ENCODE measurements around the gene STAT4.

Gene STAT4

DNA sequence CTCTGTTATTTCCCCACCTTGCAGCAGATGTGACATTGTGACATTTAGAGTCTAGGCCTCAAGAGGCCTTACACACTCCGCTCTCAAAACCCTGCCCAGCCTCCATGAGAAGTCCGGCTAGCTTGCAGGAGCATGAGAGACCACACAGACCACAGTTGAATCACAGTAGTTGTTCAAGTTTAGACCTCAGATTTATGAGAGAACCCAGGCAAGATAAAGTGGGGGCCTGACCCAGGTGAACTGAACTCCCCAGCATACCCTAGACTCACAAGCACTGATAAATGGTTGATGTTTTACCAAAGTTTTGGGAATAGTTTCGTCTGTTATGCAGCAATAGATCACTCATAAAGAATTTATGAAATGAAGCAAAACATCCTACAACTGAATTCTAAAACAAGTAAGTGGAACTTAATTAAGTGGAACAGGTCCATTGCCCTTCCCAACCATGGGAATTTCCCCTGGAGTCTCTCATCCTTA, 132.1 kb downstream of the STAT4 start:
- ATAC-seq, result no peak
- no peak for TF ChIP-seq ZFP3 (CRISPR knock-in tag; IDR thresholded peaks at IDR 0.05)
- TF ChIP-seq, protein P1, sequence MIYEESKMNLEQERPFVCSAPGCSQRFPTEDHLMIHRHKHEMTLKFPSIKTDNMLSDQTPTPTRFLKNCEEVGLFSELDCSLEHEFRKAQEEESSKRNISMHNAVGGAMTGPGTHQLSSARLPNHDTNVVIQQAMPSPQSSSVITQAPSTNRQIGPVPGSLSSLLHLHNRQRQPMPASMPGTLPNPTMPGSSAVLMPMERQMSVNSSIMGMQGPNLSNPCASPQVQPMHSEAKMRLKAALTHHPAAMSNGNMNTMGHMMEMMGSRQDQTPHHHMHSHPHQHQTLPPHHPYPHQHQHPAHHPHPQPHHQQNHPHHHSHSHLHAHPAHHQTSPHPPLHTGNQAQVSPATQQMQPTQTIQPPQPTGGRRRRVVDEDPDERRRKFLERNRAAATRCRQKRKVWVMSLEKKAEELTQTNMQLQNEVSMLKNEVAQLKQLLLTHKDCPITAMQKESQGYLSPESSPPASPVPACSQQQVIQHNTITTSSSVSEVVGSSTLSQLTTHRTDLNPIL (CRISPR knock-in tag; IDR thresholded peaks at IDR 0.05; ENCODE audit: low read depth), result no peak
- no peak for TF ChIP-seq BACH2 (CRISPR knock-in tag; IDR thresholded peaks at IDR 0.05; ENCODE audit: borderline replicate concordance)
- no peak for TF ChIP-seq ZNF565 (CRISPR knock-in tag; conservative IDR thresholded peaks at IDR 0.05; ENCODE audit: low read depth)
- no peak for TF ChIP-seq TOX (CRISPR knock-in tag; IDR thresholded peaks at IDR 0.05; ENCODE audit: borderline replicate concordance)
- TF ChIP-seq GLIS3 (CRISPR knock-in tag; IDR thresholded peaks at IDR 0.05), result no peak
- TF ChIP-seq RARB (CRISPR knock-in tag; IDR thresholded peaks at IDR 0.05), result no peak
- TF ChIP-seq, protein P2, sequence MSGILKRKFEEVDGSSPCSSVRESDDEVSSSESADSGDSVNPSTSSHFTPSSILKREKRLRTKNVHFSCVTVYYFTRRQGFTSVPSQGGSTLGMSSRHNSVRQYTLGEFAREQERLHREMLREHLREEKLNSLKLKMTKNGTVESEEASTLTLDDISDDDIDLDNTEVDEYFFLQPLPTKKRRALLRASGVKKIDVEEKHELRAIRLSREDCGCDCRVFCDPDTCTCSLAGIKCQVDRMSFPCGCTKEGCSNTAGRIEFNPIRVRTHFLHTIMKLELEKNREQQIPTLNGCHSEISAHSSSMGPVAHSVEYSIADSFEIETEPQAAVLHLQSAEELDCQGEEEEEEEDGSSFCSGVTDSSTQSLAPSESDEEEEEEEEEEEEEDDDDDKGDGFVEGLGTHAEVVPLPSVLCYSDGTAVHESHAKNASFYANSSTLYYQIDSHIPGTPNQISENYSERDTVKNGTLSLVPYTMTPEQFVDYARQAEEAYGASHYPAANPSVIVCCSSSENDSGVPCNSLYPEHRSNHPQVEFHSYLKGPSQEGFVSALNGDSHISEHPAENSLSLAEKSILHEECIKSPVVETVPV (CRISPR knock-in tag; IDR thresholded peaks at IDR 0.05), result no peak
- no peak for TF ChIP-seq CSDC2 (CRISPR knock-in tag; IDR thresholded peaks at IDR 0.05)
- TF ChIP-seq ZC3H10 (CRISPR knock-in tag; IDR thresholded peaks at IDR 0.05), result no peak
- no peak for TF ChIP-seq OSR1 (CRISPR knock-in tag; IDR thresholded peaks at IDR 0.05)

DNA sequence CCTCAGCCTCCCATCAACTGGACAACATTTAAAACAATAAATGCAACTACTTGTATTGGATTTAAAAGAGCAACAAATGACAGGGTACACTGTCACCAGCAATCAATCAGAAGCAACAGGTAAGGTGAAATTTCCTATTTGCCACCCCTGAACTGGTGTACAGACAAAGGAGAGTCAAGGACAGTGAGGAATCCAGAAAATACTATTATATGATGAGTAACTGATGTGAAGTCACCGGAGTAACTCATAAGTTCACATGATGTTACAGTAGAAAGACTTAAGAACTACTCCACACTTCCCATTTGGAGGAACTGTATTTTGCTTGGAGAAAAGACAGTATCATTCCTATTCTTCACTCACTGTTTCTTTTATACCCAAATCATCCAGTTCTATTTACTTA, 132.7 kb downstream of the STAT4 start:
- TF ChIP-seq BACH2 (CRISPR knock-in tag; IDR thresholded peaks at IDR 0.05; ENCODE audit: borderline replicate concordance), result no peak
- TF ChIP-seq ZFP30 (CRISPR knock-in tag; IDR thresholded peaks at IDR 0.05), result no peak
- no peak for TF ChIP-seq CSDC2 (CRISPR knock-in tag; IDR thresholded peaks at IDR 0.05)
- TF ChIP-seq, protein P3, sequence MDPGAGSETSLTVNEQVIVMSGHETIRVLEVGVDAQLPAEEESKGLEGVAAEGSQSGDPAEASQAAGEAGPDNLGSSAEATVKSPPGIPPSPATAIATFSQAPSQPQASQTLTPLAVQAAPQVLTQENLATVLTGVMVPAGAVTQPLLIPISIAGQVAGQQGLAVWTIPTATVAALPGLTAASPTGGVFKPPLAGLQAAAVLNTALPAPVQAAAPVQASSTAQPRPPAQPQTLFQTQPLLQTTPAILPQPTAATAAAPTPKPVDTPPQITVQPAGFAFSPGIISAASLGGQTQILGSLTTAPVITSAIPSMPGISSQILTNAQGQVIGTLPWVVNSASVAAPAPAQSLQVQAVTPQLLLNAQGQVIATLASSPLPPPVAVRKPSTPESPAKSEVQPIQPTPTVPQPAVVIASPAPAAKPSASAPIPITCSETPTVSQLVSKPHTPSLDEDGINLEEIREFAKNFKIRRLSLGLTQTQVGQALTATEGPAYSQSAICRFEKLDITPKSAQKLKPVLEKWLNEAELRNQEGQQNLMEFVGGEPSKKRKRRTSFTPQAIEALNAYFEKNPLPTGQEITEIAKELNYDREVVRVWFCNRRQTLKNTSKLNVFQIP (CRISPR knock-in tag; IDR thresholded peaks at IDR 0.05; ENCODE audit: borderline replicate concordance, low read depth), result no peak
- TF ChIP-seq ZNF70 (CRISPR knock-in tag; IDR thresholded peaks at IDR 0.05), result no peak
- TF ChIP-seq ZNF565 (CRISPR knock-in tag; conservative IDR thresholded peaks at IDR 0.05; ENCODE audit: low read depth), result no peak
- no peak for TF ChIP-seq ARNTL (CRISPR knock-in tag; IDR thresholded peaks at IDR 0.05; ENCODE audit: borderline replicate concordance, low read depth)
- TF ChIP-seq, protein P4, sequence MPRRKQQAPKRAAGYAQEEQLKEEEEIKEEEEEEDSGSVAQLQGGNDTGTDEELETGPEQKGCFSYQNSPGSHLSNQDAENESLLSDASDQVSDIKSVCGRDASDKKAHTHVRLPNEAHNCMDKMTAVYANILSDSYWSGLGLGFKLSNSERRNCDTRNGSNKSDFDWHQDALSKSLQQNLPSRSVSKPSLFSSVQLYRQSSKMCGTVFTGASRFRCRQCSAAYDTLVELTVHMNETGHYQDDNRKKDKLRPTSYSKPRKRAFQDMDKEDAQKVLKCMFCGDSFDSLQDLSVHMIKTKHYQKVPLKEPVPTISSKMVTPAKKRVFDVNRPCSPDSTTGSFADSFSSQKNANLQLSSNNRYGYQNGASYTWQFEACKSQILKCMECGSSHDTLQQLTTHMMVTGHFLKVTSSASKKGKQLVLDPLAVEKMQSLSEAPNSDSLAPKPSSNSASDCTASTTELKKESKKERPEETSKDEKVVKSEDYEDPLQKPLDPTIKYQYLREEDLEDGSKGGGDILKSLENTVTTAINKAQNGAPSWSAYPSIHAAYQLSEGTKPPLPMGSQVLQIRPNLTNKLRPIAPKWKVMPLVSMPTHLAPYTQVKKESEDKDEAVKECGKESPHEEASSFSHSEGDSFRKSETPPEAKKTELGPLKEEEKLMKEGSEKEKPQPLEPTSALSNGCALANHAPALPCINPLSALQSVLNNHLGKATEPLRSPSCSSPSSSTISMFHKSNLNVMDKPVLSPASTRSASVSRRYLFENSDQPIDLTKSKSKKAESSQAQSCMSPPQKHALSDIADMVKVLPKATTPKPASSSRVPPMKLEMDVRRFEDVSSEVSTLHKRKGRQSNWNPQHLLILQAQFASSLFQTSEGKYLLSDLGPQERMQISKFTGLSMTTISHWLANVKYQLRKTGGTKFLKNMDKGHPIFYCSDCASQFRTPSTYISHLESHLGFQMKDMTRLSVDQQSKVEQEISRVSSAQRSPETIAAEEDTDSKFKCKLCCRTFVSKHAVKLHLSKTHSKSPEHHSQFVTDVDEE (CRISPR knock-in tag; IDR thresholded peaks at IDR 0.05), result no peak
- TF ChIP-seq, protein P1 (CRISPR knock-in tag; IDR thresholded peaks at IDR 0.05; ENCODE audit: low read depth), result no peak
- TF ChIP-seq RARB (CRISPR knock-in tag; IDR thresholded peaks at IDR 0.05), result no peak
- TF ChIP-seq ISL1 (CRISPR knock-in tag; IDR thresholded peaks at IDR 0.05), result no peak
- TF ChIP-seq TCF4 (CRISPR knock-in tag; IDR thresholded peaks at IDR 0.05; ENCODE audit: borderline replicate concordance), result no peak
- ATAC-seq, result no peak

DNA sequence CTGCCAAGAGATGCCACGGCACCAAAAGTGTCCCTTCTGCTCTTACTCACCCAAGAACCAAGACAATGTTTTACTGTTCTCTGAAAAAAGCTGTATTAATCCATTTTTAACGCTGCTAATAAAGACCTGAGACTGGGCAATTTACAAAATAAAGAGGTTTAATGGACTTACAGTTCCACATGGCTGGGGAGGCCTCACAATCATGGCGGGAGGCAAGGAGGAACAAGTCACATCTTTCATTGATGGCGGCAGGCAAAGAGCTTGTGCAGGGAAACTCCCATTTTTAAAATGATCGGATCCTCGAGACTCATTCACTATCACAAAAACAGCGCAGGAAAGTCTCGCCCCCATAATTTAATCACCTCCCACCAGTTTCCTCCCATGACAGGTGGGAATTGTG, 135.0 kb downstream of the STAT4 start:
- no peak for ATAC-seq
- TF ChIP-seq RARB (CRISPR knock-in tag; IDR thresholded peaks at IDR 0.05), result no peak
- no peak for TF ChIP-seq ZNF8 (CRISPR knock-in tag; IDR thresholded peaks at IDR 0.05)
- TF ChIP-seq SNAI2 (CRISPR knock-in tag; IDR thresholded peaks at IDR 0.05), result no peak
- TF ChIP-seq ZFP3 (CRISPR knock-in tag; IDR thresholded peaks at IDR 0.05), result no peak
- TF ChIP-seq ARNTL (CRISPR knock-in tag; IDR thresholded peaks at IDR 0.05; ENCODE audit: borderline replicate concordance, low read depth), result no peak
- no peak for TF ChIP-seq TCF4 (CRISPR knock-in tag; IDR thresholded peaks at IDR 0.05; ENCODE audit: borderline replicate concordance)
- TF ChIP-seq, protein P5, sequence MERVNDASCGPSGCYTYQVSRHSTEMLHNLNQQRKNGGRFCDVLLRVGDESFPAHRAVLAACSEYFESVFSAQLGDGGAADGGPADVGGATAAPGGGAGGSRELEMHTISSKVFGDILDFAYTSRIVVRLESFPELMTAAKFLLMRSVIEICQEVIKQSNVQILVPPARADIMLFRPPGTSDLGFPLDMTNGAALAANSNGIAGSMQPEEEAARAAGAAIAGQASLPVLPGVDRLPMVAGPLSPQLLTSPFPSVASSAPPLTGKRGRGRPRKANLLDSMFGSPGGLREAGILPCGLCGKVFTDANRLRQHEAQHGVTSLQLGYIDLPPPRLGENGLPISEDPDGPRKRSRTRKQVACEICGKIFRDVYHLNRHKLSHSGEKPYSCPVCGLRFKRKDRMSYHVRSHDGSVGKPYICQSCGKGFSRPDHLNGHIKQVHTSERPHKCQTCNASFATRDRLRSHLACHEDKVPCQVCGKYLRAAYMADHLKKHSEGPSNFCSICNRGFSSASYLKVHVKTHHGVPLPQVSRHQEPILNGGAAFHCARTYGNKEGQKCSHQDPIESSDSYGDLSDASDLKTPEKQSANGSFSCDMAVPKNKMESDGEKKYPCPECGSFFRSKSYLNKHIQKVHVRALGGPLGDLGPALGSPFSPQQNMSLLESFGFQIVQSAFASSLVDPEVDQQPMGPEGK (CRISPR knock-in tag; IDR thresholded peaks at IDR 0.05; ENCODE audit: borderline replicate concordance), result no peak
- TF ChIP-seq ESRRG (CRISPR knock-in tag; IDR thresholded peaks at IDR 0.05), result no peak
- TF ChIP-seq, protein P3 (CRISPR knock-in tag; IDR thresholded peaks at IDR 0.05; ENCODE audit: borderline replicate concordance, low read depth), result no peak

Data from SK-N-SH treated with all-trans-retinoic acid at 6 μM for 48 hours (cell line).